ENCODE data around the gene CNDP1.
"Not testable (repeated sequence)": the region's sequence is repeated elsewhere in the genome, so short reads cannot be mapped to it uniquely, and the experiment has no call there.

Gene CNDP1

GRCh38 chr18:74547860-74548259, 13.6 kb downstream of the CNDP1 start:
- DNase-seq: no peak

- DNase-seq: no peak
These were observed 15.3 kb downstream of the CNDP1 start for GRCh38 chr18:74549591-74550104.

GRCh38 chr18:74550886-74551285, 16.6 kb downstream of the CNDP1 start:
- no peak for DNase-seq

GRCh38 chr18:74551452-74551851, 17.2 kb downstream of the CNDP1 start:
- DNase-seq: no peak

- peak; percentile 48 for DNase-seq
These were observed 17.7 kb downstream of the CNDP1 start for GRCh38 chr18:74551936-74552555.

- no peak for DNase-seq
These were observed 21.8 kb downstream of the CNDP1 start for GRCh38 chr18:74556126-74556525.

GRCh38 chr18:74558096-74558495, 23.8 kb downstream of the CNDP1 start:
- DNase-seq: no peak

- DNase-seq: no peak
These were observed 27.9 kb downstream of the CNDP1 start for GRCh38 chr18:74562131-74562730.

GRCh38 chr18:74562775-74563174, 28.5 kb downstream of the CNDP1 start:
- DNase-seq: no peak

GRCh38 chr18:74563999-74564398, 29.7 kb downstream of the CNDP1 start:
- no peak for DNase-seq

GRCh38 chr18:74565164-74565563, 30.9 kb downstream of the CNDP1 start:
- not testable (repeated sequence) for DNase-seq

- DNase-seq: not testable (repeated sequence)
These were observed 31.7 kb downstream of the CNDP1 start for GRCh38 chr18:74565993-74566392.

GRCh38 chr18:74567822-74568221, 33.5 kb downstream of the CNDP1 start:
- DNase-seq: no peak

GRCh38 chr18:74569401-74569800, 35.1 kb downstream of the CNDP1 start:
- DNase-seq: no peak

- no peak for DNase-seq
These were observed 36.0 kb downstream of the CNDP1 start for GRCh38 chr18:74570266-74570665.

GRCh38 chr18:74571895-74572680, 37.8 kb downstream of the CNDP1 start:
- no peak for DNase-seq

GRCh38 chr18:74573053-74573452, 38.8 kb downstream of the CNDP1 start:
- no peak for DNase-seq

- DNase-seq: no peak
These were observed 40.6 kb downstream of the CNDP1 start for GRCh38 chr18:74574916-74575315.

- DNase-seq: no peak
These were observed 42.7 kb downstream of the CNDP1 start for GRCh38 chr18:74577019-74577418.

GRCh38 chr18:74579496-74580065, 45.3 kb downstream of the CNDP1 start:
- DNase-seq: no peak

- no peak for DNase-seq
These were observed 48.3 kb downstream of the CNDP1 start for GRCh38 chr18:74582642-74583041.

- no peak for DNase-seq
These were observed 53.1 kb downstream of the CNDP1 start for GRCh38 chr18:74587441-74587840.

GRCh38 chr18:74589021-74589420, 54.7 kb downstream of the CNDP1 start:
- DNase-seq: no peak

- no peak for DNase-seq
These were observed 55.5 kb downstream of the CNDP1 start for GRCh38 chr18:74589811-74590210.

All from effector CD8-positive, alpha-beta T cell (primary cell).